HCT116 (cell line): ENCODE results near the gene ZNF398. TPM values are rescaled to one million over a fixed set of nuclear protein-coding genes. Genes with fewer than 3 reads are reported as not detected.

ENCODE experiments used
- ATAC-seq: fragments of 200-7000 bp; cut with Tn5 transposase; 2 replicates; pipeline ENCODE4 v1.9.1; 2020; ENCODE audit warnings: mild to moderate bottlenecking, moderate library complexity
- BruUV-seq: library from RNA; stranded (reverse); fragments of 400-500 nt; replicated peaks from 2 replicates; lab custom pipeline; 2021; lab: Mats Ljungman, UMichigan
- CTCF ChIA-PET: fragments of 300-600 bp; sonication (Branson Sonifier 250); formaldehyde crosslinking; loops from one replicate; lab custom pipeline; 2021; ENCODE audit warnings: antibody characterized with exemption; lab: Charles Lee
- POLR2A ChIA-PET: fragments of 300-600, 350-600 bp; sonication (Branson Sonifier 250); formaldehyde crosslinking; loops from one replicate; lab custom pipeline; 2021; ENCODE audit warnings: antibody characterized with exemption; lab: Charles Lee
- RAD21 ChIA-PET, 2 experiments: fragments of 300-600 bp; sonication (Branson Sonifier 250); formaldehyde crosslinking; loops; one replicate each; lab custom pipeline; 2023; ENCODE audit warnings: low total read pairs in 2 of 2; ENCODE audit not compliant: uncharacterized antibody in 2 of 2, unreplicated experiment in 2 of 2, low non-redundant PET in 1 of 2; lab: Charles Lee
- DNase-seq: peaks from one replicate; pipeline ENCODE4 v3.0.0-alpha.2; 2010; ENCODE audit warnings: low read depth, low spot score
- H2AFZ ChIP-seq: fragments of 200-600 bp; shearing (Covaris generic), sonication (generic); 2 replicates; pipeline ENCODE4 v1.6.1; 2017; ENCODE audit warnings: low read depth, mixed run types, mixed read lengths, antibody characterized with exemption, low read length; ENCODE audit not compliant: poor library complexity, severe bottlenecking
- H3K27ac ChIP-seq: 2 replicates; pipeline ENCODE4 v1.5.1; 2012; ENCODE audit warnings: low read depth, low read length
- H3K27me3 ChIP-seq: fragments of 200-600 bp; sonication (generic); 2 replicates; pipeline ENCODE4 v1.6.1; 2016; ENCODE audit warnings: mixed run types, low read length, mixed read lengths; ENCODE audit not compliant: insufficient read depth
- H3K36me3 ChIP-seq, 2 experiments: fragments of 200-500 bp in 1 of 2; fragments of 200-600 bp in 1 of 2; sonication (Bioruptor generic) in 1 of 2; sonication (generic) in 1 of 2; 2 replicates each; pipeline versions ENCODE4 v1.5.1 to v1.6.1; 2014 to 2016; ENCODE audit warnings: low read length in 2 of 2, inconsistent platforms in 1 of 2, mixed read lengths in 1 of 2, mixed run types in 1 of 2; ENCODE audit not compliant: insufficient read depth in 2 of 2, control insufficient read depth in 1 of 2
- H3K4me1 ChIP-seq, 2 experiments: fragments of 200-600 bp in 1 of 2; sonication (generic) in 1 of 2; 2 replicates each; pipeline versions ENCODE4 v1.5.1 to v1.6.1; 2012 to 2017; ENCODE audit warnings: low read length in 2 of 2, inconsistent platforms in 1 of 2, mild to moderate bottlenecking in 1 of 2, mixed read lengths in 1 of 2, mixed run types in 1 of 2, moderate library complexity in 1 of 2; ENCODE audit not compliant: insufficient read depth in 2 of 2, control insufficient read depth in 1 of 2
- H3K4me2 ChIP-seq: fragments of 200-600 bp; sonication (generic); 2 replicates; pipeline ENCODE4 v1.6.1; 2017; ENCODE audit warnings: mixed run types, low read length, mixed read lengths
- H3K4me3 ChIP-seq, 2 experiments: fragments of 200-600 bp in 1 of 2; sonication (generic) in 1 of 2; replicated peaks in 1 of 2; 2 replicates each; pipeline ENCODE4 v1.5.1; 2011 to 2016; ENCODE audit warnings: low read length in 2 of 2, control low read depth in 1 of 2, low read depth in 1 of 2, mild to moderate bottlenecking in 1 of 2, mixed read lengths in 1 of 2, mixed run types in 1 of 2
- H3K79me2 ChIP-seq: fragments of 200-600 bp; sonication (generic); 2 replicates; pipeline ENCODE4 v1.6.1; 2017; ENCODE audit warnings: mild to moderate bottlenecking, mixed run types, low read length, moderate library complexity, mixed read lengths; ENCODE audit not compliant: insufficient read depth
- H3K9ac ChIP-seq: fragments of 200-600 bp; sonication (generic); 2 replicates; pipeline ENCODE4 v1.6.1; 2016; ENCODE audit warnings: low read length, mixed read lengths
- H3K9me2 ChIP-seq: fragments of 200-600 bp; sonication (generic), shearing (Covaris generic); 2 replicates; pipeline ENCODE4 v1.6.1; 2017; ENCODE audit warnings: mixed run types, mild to moderate bottlenecking, moderate library complexity; ENCODE audit not compliant: insufficient read depth
- H3K9me3 ChIP-seq, 2 experiments: fragments of 200-500 bp in 1 of 2; fragments of 200-600 bp in 1 of 2; sonication (Bioruptor generic) in 1 of 2; sonication (generic) in 1 of 2; 2 replicates each; pipeline ENCODE4 v1.6.1; 2014 to 2017; ENCODE audit warnings: low read length in 2 of 2, mixed read lengths in 2 of 2, inconsistent platforms in 1 of 2, low read depth in 1 of 2, mild to moderate bottlenecking in 1 of 2, mixed run types in 1 of 2, moderate library complexity in 1 of 2; ENCODE audit not compliant: control insufficient read depth in 1 of 2, insufficient read depth in 1 of 2
- H4K20me1 ChIP-seq: fragments of 200-600 bp; sonication (generic), shearing (Covaris generic); 2 replicates; pipeline ENCODE4 v1.6.1; 2017; ENCODE audit warnings: mixed run types, mild to moderate bottlenecking, moderate library complexity; ENCODE audit not compliant: insufficient read depth
- CEBPB ChIP-seq: IDR thresholded peaks from 2 replicates; pipeline ENCODE4 v1.6.1; 2012; ENCODE audit warnings: low read depth
- FOSL1 ChIP-seq: IDR thresholded peaks from 2 replicates; pipeline ENCODE4 v1.6.1; 2012; ENCODE audit warnings: low read depth
- POLR2A ChIP-seq: IDR thresholded peaks from 2 replicates; pipeline ENCODE4 v1.7.0; 2011; ENCODE audit warnings: borderline replicate concordance; ENCODE audit not compliant: insufficient read depth, insufficient read length; ENCODE audit errors: extremely low read depth
- POLR2AphosphoS5 ChIP-seq: IDR thresholded peaks from 2 replicates; pipeline ENCODE4 v1.6.1; 2011; ENCODE audit warnings: mild to moderate bottlenecking, low read depth, low read length, moderate library complexity
- SIN3A ChIP-seq: IDR thresholded peaks from 2 replicates; pipeline ENCODE4 v1.6.1; 2012; ENCODE audit warnings: low read depth
- TCF7L2 ChIP-seq: IDR thresholded peaks from 2 replicates; pipeline ENCODE4 v1.7.0; 2011; ENCODE audit warnings: borderline replicate concordance, inconsistent platforms; ENCODE audit not compliant: insufficient read depth, insufficient read length; ENCODE audit errors: extremely low read depth
- ZNF274 ChIP-seq: fragments of 200-500 bp; sonication (Bioruptor generic); IDR thresholded peaks from 2 replicates; pipeline ENCODE4 v1.6.1; 2014; ENCODE audit warnings: mild to moderate bottlenecking, low read depth, low read length, inconsistent platforms
- intact Hi-C: fragments of 100-400 bp; cut with micrococcal nuclease; formaldehyde crosslinking; loops from 2 replicates; pipeline ENCODE4 v1.10.0; 2022
- total RNA-seq: library from RNA; stranded (reverse); gene quantifications from one replicate; pipeline ENCODE4 v1.2.1, GENCODE V29; 2021; ENCODE audit not compliant: unreplicated experiment
- TF ChIP-seq, protein P1 (sequence below): IDR thresholded peaks from 2 replicates; pipeline ENCODE4 v1.6.1; 2011; ENCODE audit warnings: mild to moderate bottlenecking, low read length, moderate library complexity; ENCODE audit not compliant: insufficient replicate concordance; ENCODE audit errors: extremely low read depth
- TF ChIP-seq, protein P2 (sequence below), 3 experiments: fragments of 200-600 bp in 1 of 3; sonication (generic) in 1 of 3; IDR thresholded peaks in 2 of 3; conservative IDR thresholded peaks in 1 of 3; 2 replicates each; pipeline ENCODE4 v1.5.1; 2012 to 2017; ENCODE audit warnings: low read depth in 2 of 3, low read length in 2 of 3, antibody characterized with exemption in 1 of 3, borderline replicate concordance in 1 of 3, control low read depth in 1 of 3, mild to moderate bottlenecking in 1 of 3, mixed read lengths in 1 of 3, mixed run types in 1 of 3, moderate library complexity in 1 of 3; ENCODE audit not compliant: insufficient read depth in 1 of 3

The ZNF398 gene
- total RNA-seq, 1 experiment from 2014 or later, result 14.1 TPM

DNA sequence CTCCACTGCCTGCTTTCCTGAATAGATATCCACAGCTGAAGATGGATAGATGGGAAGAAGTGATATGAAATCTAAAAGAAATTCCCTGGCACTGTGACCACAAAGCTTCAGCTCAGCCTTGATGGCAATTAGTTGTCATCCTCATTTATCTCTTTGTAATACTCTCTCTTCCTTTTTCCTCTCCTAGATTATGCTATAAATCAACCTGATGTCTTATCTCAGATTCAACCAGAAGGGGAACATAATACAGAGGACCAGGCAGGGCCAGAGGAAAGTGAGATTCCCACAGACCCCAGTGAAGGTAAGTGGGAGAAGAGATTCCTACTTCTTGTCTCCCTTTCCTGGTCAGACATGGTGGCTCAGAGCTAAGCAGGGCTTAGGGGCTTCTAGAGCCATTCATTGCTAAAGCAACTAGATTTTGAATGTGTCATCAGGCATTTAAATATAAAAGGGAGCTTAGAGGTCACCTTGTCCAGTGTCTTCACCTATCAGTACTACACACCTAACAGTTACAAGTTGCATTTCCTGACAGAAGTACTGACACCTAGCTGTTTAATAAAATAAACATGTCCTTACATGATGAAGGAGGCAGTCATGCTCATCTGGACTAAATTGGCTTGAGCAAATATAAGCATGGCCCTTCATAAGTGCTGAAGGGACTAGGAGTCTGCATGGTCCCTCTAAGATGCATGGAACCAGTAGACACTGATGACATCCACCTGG is 19.5 kb downstream of the ZNF398 start:
- H3K36me3 ChIP-seq, result peaks cover 26 to 31% of the 10 kb centered on the region in 2 experiments; a peak in 3 of 4 replicates
- CTCF ChIA-PET, result no interaction called here

More for the DNA sequence above, 19.5 kb downstream of the ZNF398 start:
- TF ChIP-seq CEBPB (no peak), POLR2AphosphoS5 (no peak), SIN3A (no peak), ZNF274 (no peak), TCF7L2 (no peak), POLR2A (no peak), FOSL1 (no peak)
- TF ChIP-seq, protein P1, sequence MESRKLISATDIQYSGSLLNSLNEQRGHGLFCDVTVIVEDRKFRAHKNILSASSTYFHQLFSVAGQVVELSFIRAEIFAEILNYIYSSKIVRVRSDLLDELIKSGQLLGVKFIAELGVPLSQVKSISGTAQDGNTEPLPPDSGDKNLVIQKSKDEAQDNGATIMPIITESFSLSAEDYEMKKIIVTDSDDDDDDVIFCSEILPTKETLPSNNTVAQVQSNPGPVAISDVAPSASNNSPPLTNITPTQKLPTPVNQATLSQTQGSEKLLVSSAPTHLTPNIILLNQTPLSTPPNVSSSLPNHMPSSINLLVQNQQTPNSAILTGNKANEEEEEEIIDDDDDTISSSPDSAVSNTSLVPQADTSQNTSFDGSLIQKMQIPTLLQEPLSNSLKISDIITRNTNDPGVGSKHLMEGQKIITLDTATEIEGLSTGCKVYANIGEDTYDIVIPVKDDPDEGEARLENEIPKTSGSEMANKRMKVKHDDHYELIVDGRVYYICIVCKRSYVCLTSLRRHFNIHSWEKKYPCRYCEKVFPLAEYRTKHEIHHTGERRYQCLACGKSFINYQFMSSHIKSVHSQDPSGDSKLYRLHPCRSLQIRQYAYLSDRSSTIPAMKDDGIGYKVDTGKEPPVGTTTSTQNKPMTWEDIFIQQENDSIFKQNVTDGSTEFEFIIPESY, result no peak
- TF ChIP-seq, protein P2, sequence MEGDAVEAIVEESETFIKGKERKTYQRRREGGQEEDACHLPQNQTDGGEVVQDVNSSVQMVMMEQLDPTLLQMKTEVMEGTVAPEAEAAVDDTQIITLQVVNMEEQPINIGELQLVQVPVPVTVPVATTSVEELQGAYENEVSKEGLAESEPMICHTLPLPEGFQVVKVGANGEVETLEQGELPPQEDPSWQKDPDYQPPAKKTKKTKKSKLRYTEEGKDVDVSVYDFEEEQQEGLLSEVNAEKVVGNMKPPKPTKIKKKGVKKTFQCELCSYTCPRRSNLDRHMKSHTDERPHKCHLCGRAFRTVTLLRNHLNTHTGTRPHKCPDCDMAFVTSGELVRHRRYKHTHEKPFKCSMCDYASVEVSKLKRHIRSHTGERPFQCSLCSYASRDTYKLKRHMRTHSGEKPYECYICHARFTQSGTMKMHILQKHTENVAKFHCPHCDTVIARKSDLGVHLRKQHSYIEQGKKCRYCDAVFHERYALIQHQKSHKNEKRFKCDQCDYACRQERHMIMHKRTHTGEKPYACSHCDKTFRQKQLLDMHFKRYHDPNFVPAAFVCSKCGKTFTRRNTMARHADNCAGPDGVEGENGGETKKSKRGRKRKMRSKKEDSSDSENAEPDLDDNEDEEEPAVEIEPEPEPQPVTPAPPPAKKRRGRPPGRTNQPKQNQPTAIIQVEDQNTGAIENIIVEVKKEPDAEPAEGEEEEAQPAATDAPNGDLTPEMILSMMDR (IDR thresholded peaks at IDR 0.05 in 2 of 3, conservative IDR thresholded peaks at IDR 0.05 in 1 of 3; ENCODE audit: borderline replicate concordance in 1 of 3, insufficient read depth in 1 of 3, low read depth in 2 of 3, low read length in 2 of 3), result no peak
- ATAC-seq (no peak), DNase-seq (no peak)
- intact Hi-C loops, result no loop called here
- no peak overlapping the region for H3K27ac ChIP-seq
- no peak overlapping the region for H3K4me2 ChIP-seq
- no peaks in the 10 kb centered on the region for H4K20me1 ChIP-seq
- no peaks in the 10 kb centered on the region for H3K4me1 ChIP-seq
- H2AFZ ChIP-seq, result no peak overlapping the region
- H3K9ac ChIP-seq, result no peak overlapping the region
- no peaks in the 10 kb centered on the region for H3K9me2 ChIP-seq
- H3K9me3 ChIP-seq, result no peaks in the 10 kb centered on the region
- no peaks in the 10 kb centered on the region for H3K27me3 ChIP-seq
- no peak overlapping the region for H3K4me3 ChIP-seq
- RAD21 ChIA-PET, result no interaction called here
- no peaks in the 10 kb centered on the region for H3K79me2 ChIP-seq
- BruUV-seq, result no TSS peak
- POLR2A ChIA-PET, result no interaction called here
